ENCODE data around the gene CD101.

DNA sequence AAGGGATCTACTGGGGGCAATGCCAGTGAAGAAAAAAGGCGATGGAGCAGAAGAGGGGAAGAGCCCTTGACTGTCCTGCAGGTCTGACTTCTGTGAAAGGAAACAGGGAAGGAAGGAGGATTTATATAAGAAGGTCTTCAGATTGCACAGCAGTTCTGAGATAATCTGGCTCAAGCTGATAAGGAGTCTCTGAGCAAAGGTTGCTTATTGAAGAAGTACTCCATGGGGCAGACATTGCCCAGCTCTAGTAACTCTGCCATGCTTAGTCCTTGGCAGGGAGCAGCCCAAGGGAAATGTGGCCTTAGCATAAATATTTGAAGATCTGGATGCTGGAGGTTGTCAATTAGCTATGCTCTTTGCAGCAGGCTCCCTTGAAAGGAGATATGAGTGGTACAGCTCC is 42.7 kb downstream of the CD101 start:
- TF ChIP-seq CTCF (IDR thresholded peaks at IDR 0.05) (no peak), POLR2A (IDR thresholded peaks at IDR 0.05) (no peak)

Data from body of pancreas (tissue), 4 donors.